Activated CD4-positive, alpha-beta T cell treated with anti-CD3 and anti-CD28 coated beads, Interleukin-2, amount 10 ng/mL, durations not matched to agents 24 days and 14 days (primary cell): ENCODE measurements around the gene TMEM38B. TPM values are rescaled to one million over a fixed set of nuclear protein-coding genes. Genes with fewer than 3 reads are reported as not detected.
A peak's percentile ranks its signal among the peaks of the same experiment; 100 is the strongest.

Experiments used
- DNase-seq: peaks from one replicate; pipeline ENCODE4 v3.0.0; 2022
- H3K27ac Mint-ChIP-seq: one replicate; pipeline ENCODE4 v1.8.0; 2022; ENCODE audit warnings: mild to moderate bottlenecking, mixed read lengths
- H3K27me3 Mint-ChIP-seq: one replicate; pipeline ENCODE4 v1.8.0; 2022; ENCODE audit warnings: mixed read lengths
- H3K36me3 Mint-ChIP-seq: one replicate; pipeline ENCODE4 v1.8.0; 2022; ENCODE audit warnings: low read depth, mild to moderate bottlenecking, mixed read lengths
- H3K4me1 Mint-ChIP-seq: one replicate; pipeline ENCODE4 v1.8.0; 2021; ENCODE audit warnings: mixed read lengths
- H3K4me3 Mint-ChIP-seq: one replicate; pipeline ENCODE4 v1.8.0; 2022; ENCODE audit warnings: mild to moderate bottlenecking, moderate library complexity, mixed read lengths
- H3K9me3 Mint-ChIP-seq: one replicate; pipeline ENCODE4 v1.8.0; 2021; ENCODE audit warnings: mixed read lengths
- intact Hi-C: fragments of 100-400 bp; cut with micrococcal nuclease; formaldehyde crosslinking; loops from one replicate; pipeline ENCODE4 v1.15.1; 2023
- total RNA-seq: library from RNA; stranded (reverse); gene quantifications from 2 replicates; pipeline ENCODE4 v1.2.3, GENCODE V29; 2022

TMEM38B gene, protein sequence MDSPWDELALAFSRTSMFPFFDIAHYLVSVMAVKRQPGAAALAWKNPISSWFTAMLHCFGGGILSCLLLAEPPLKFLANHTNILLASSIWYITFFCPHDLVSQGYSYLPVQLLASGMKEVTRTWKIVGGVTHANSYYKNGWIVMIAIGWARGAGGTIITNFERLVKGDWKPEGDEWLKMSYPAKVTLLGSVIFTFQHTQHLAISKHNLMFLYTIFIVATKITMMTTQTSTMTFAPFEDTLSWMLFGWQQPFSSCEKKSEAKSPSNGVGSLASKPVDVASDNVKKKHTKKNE
- total RNA-seq = 10.9 and 12.0 TPM in 2 replicates

DNA sequence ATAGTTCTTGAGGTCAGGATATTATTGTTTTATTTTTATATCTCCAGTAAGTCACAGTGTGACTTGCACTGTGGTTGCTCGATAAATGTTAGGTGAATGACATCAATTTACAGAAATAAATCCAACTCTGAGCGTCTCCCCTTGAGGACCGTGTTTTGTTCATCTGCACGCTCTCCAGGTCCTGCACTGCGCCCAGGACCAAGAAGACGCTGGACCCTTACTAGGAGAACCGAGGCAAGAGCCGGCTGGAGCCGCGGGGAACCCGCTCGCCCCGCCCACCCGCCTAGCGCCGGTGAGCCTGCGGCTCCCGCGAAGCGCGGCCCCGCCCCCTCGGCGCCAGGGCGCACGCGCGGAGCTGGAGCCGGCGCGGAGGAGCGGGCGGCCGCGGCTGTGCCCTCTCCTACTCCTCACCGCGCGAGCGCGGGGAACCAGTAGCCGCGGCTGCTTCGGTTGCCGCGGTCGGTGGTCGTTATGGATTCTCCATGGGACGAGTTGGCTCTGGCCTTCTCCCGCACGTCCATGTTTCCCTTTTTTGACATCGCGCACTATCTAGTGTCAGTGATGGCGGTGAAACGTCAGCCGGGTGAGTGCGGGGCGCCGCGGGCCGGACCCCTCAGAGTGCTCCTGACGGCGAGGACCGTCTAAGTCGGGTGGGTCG is at the start of gene TMEM38B:
TSS of gene TMEM38B (plus strand) at position 352 of the 658 bp plus-strand sequence. CDS start at position 472, 120 bp downstream.
- no peaks in the 10 kb centered on the region for H3K9me3 Mint-ChIP-seq
- peaks cover 26% of the 10 kb centered on the region for H3K27me3 Mint-ChIP-seq
- no peaks in the 10 kb centered on the region for H3K36me3 Mint-ChIP-seq
- H3K4me3 Mint-ChIP-seq = peak within 1 kb of the TSS; percentile 82
- intact Hi-C loops = loop anchor here (1.0 to 10.0 kb wide), 7 partner anchors 24 to 1602 kb away; partner anchors contain the start of genes FKTN, FSD1L, NIPSNAP3A and RAD23B
- peak; percentile 95 for DNase-seq
- peak within 1 kb of the TSS; percentile 63 for H3K27ac Mint-ChIP-seq
- peaks cover 16% of the 10 kb centered on the region for H3K4me1 Mint-ChIP-seq

DNA sequence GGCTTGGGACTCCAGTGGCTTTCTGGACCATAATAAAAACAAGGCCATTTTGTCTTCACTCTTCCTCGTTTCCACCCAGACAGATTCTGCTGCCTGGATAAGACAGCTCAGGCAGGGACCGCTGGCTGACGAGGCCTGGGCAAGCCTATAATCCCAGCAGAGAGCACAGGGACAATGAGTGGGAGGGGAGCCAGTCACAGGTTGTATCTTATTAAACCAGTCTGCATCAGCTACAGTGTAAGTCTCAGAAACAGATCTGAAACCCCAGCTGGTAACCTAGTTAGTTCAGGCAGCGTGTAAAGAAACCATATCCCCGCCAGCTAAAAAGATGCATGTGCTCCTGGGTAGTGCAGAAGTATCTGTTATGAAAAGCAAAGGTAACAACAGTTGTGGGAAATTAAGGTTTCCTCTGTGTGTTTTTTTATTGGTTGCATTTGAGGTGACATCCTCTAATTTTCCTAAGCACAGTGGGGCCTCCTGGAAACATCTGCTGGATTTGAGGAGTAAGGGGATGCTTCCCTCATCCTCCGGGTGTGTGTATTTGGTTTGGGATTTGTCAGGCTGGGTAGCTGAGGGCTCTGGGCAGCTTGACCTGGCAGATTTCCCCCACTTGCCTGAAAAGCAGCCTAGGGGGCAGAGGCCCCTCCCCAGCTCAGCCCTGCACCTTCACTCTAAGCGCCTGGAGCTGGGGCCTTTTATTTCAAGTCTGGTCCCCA is 47.3 kb upstream of the TMEM38B start:
- Mint-ChIP-seq H3K4me3 (no peak overlapping the region), H3K27ac (no peak overlapping the region), H3K36me3 (no peaks in the 10 kb centered on the region), H3K27me3 (no peaks in the 10 kb centered on the region), H3K9me3 (no peaks in the 10 kb centered on the region), H3K4me1 (no peaks in the 10 kb centered on the region)
- DNase-seq = peak; percentile 37
- intact Hi-C loops = no loop called here

DNA sequence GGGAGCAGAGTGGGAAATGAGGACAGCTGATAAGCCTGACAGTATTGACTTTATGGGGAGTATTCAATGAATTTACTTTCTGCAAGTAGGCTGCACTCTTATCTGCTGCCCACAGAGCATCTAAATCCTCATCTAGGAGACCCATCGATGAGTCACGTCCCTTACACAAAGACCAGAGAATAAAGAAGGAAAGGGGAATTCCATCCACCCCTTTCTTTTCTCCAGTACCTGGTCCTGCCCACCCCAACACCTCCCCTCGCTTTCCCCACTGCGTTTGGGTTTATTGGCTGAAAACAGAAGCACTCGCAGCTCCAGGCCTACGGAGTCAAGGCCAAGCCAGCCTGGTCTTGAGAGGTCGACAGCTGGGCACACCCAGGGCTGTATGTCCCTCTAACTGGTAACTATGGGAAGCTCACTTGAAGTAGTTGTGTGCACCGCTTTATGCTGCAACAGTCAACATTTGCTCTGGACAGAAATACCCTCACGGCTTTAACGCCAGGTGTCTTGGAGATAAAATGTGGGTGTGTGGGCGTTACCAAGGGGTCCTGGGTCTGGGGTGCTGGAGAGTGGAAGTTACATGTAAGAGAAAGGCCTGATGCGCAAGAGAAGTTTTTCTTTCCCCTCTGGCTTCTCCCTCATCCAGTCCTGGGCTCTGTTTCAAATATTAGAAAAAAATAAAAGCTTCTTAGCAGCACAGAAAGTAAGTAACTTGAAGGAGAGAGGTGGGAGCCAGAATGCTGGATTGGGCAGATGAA is 46.6 kb upstream of the TMEM38B start:
- no peaks in the 10 kb centered on the region for H3K36me3 Mint-ChIP-seq
- H3K9me3 Mint-ChIP-seq = no peaks in the 10 kb centered on the region
- H3K4me1 Mint-ChIP-seq = no peaks in the 10 kb centered on the region

DNA sequence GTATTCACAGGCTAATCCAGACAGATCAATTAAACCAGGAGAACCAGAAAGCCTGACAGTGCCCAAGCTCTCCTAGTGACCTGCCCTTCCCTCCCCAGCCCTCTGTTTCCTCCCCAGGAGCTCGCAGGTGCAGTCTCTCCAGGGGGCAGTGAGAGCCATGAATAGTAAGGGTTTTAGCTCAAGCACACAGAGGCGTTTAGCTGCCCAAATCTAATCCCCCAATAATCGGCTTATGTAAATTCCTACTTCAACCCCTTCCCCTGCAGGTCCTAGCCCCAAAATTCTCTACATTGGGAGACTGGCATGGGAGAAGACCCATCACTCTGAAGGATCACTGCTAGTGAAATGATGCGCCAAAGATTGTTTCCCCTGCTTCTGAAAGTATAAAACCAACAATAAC is 42.5 kb upstream of the TMEM38B start:
- Mint-ChIP-seq H3K36me3 (no peaks in the 10 kb centered on the region), H3K27ac (no peak overlapping the region)
- intact Hi-C loops = no loop called here

More for the DNA sequence above, 46.6 kb upstream of the TMEM38B start:
- intact Hi-C loops = no loop called here
- no peak overlapping the region for H3K27ac Mint-ChIP-seq
- peak; percentile 38 for DNase-seq
- no peak overlapping the region for H3K4me3 Mint-ChIP-seq
- H3K27me3 Mint-ChIP-seq = no peaks in the 10 kb centered on the region

DNA sequence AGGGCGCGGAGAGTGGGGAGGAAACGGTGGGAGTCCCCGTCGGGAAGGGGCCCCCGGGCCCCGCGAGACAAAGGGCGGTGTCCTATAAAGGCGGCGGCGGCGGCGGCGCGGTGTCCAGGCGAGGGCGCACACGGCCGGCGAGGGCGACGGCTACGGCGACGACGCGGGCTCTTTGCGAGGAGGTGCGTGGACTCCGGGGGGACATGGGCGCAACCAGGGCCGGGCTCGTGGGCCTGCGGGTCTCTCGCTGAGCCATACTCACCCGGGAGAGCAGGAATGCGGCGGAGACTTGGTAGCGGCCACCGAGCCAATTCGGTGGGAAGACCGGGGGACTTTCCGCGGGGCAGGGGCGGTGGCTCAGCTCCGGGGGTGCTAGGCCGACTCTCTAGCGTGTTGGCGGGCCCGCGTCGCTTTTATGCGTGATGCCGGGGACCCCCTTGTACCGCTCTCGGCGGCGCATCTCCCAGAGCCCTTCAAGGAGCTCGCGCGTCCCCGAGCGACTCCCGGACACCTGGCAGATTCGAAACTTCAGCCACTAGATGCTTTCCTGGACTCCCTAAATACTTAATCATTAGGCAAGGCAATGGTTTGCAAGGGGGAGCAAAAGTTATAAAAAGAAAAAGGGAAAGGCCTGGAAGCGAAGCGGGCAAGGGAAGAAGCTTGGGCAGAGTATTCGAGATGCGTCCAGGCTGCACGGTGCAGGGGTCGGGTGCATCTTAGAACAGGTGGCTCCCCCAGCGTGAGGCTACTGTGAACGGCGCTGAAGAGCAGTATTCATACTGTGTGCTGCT is 38.0 kb upstream of the TMEM38B start:
- Mint-ChIP-seq H3K4me1 (peaks cover 11% of the 10 kb centered on the region), H3K27me3 (peaks cover 34% of the 10 kb centered on the region), H3K36me3 (no peaks in the 10 kb centered on the region), H3K4me3 (peak overlapping the region; percentile 75), H3K9me3 (no peaks in the 10 kb centered on the region), H3K27ac (no peak overlapping the region)
- intact Hi-C loops = no loop called here
- peak; percentile 61 for DNase-seq

More for the DNA sequence above, 42.5 kb upstream of the TMEM38B start:
- Mint-ChIP-seq H3K9me3 (no peaks in the 10 kb centered on the region), H3K4me1 (peaks cover 8% of the 10 kb centered on the region), H3K27me3 (peaks cover 17% of the 10 kb centered on the region), H3K4me3 (no peak overlapping the region)
- DNase-seq = no peak

DNA sequence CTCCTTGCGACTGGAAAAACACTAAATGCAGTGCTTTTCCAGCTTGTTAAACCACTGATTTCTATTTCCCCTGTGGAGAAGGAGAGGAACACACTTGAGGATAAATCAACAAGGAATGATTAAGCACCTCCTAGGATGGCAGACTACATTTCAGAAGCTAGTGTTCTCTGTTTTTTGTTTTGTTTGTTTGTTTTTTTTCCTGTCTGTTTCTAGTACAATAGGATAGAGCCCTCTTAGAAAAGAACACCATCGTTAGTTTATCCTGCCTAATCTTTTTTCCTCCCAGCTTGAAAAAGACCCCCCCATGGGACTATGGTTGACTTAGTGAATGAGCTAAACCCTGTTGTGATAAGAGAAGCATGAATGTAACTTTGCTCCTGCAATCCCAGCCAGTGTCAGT is 36.0 kb upstream of the TMEM38B start:
- Mint-ChIP-seq H3K9me3 (no peaks in the 10 kb centered on the region), H3K36me3 (no peaks in the 10 kb centered on the region), H3K27ac (no peak overlapping the region), H3K4me3 (no peak overlapping the region), H3K27me3 (peaks cover 34% of the 10 kb centered on the region), H3K4me1 (peaks cover 11% of the 10 kb centered on the region)
- intact Hi-C loops = no loop called here
- DNase-seq = no peak

DNA sequence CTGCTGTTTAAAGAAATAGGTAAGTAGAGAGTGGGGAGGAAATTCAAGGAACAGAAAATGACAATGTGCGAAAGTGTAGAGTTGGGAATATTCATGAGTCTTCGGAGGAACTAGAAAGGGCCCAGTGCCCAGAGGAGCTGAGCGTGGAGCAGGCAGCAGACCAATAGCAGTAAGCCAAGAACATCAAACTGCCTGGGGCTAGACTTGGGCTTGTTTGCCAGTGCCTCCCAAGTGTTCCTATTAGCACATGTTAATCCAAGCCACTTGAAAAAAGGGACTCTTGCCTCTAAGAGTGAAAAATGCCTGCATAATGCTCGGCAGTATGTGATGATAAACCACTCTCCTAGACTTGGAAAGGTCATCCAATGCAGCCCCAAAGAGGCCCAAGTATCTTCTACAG is 33.3 kb upstream of the TMEM38B start:
- intact Hi-C loops = no loop called here
- Mint-ChIP-seq H3K27ac (no peak overlapping the region), H3K9me3 (no peaks in the 10 kb centered on the region), H3K4me1 (peaks cover 7% of the 10 kb centered on the region), H3K4me3 (no peak overlapping the region), H3K36me3 (no peaks in the 10 kb centered on the region), H3K27me3 (peaks cover 22% of the 10 kb centered on the region)
- no peak for DNase-seq

DNA sequence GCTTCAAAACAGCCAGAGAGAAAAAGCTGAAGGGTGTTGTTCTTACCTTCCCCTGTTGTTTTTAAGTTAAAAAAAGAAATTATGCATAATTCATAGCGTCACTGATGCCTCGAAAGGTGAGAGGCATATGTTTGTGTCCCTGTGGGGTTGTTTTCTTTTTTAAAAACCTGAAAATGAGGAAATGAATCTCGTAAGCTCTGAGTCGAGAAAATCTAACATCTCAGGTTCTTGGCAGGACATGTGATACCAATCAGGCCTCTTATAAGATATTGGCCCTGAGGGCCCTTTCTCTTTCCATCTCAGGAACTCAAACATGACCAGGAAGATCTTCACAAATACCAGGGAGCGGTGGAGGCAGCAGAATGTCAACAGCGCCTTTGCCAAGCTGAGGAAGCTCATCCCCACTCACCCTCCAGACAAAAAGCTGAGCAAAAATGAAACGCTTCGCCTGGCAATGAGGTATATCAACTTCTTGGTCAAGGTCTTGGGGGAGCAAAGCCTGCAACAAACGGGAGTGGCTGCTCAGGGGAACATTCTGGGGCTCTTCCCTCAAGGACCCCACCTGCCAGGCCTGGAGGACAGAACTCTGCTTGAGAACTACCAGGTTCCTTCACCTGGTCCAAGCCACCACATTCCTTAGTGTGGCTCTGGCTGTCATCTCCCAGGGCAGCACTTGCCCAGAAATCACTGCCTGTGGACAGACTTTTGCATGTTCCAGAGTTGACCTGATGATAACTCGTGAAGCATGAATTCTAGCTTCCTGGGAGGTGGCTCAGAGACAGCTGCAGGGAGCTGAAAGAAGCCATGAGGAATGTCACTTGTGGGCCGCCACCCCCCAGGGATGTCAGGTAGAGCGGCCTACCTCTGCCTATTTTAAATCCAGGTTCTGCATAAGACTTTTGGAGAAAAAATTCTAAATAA is 31.9 kb upstream of the TMEM38B start, which contains the start of gene TAL2:
TSS of gene TAL2 (plus strand) at position 274 of the 921 bp plus-strand sequence. CDS start at position 314, 40 bp downstream.
- Mint-ChIP-seq H3K27ac (no peak within 1 kb of the TSS), H3K27me3 (peaks cover 16% of the 10 kb centered on the region), H3K36me3 (no peaks in the 10 kb centered on the region), H3K4me1 (no peaks in the 10 kb centered on the region), H3K4me3 (no peak within 1 kb of the TSS), H3K9me3 (no peaks in the 10 kb centered on the region)
- intact Hi-C loops = no loop called here
- DNase-seq = no peak

DNA sequence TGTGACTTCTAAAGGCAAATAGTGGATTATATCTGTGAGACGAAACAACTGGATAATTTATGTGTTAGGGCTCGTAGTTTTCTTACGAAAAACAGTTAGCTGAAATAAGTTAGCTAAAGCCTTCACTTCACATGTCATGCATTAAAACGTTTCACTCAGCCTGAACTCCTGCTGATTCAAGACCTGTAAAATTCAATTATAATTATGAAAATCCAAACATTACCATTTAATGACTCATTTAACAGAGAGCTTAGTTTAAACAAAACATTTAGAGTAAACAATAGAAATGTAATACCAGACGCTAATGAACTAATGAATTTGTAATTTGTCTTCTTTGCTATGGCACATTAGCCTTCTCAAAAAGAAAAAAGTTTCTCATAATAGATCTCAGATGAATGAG is 30.4 kb upstream of the TMEM38B start:
- H3K27ac Mint-ChIP-seq = no peak overlapping the region
- peaks cover 11% of the 10 kb centered on the region for H3K27me3 Mint-ChIP-seq
- no peak for DNase-seq
- H3K9me3 Mint-ChIP-seq = no peaks in the 10 kb centered on the region
- H3K4me1 Mint-ChIP-seq = no peaks in the 10 kb centered on the region
- intact Hi-C loops = no loop called here
- no peaks in the 10 kb centered on the region for H3K36me3 Mint-ChIP-seq
- H3K4me3 Mint-ChIP-seq = no peak overlapping the region

DNA sequence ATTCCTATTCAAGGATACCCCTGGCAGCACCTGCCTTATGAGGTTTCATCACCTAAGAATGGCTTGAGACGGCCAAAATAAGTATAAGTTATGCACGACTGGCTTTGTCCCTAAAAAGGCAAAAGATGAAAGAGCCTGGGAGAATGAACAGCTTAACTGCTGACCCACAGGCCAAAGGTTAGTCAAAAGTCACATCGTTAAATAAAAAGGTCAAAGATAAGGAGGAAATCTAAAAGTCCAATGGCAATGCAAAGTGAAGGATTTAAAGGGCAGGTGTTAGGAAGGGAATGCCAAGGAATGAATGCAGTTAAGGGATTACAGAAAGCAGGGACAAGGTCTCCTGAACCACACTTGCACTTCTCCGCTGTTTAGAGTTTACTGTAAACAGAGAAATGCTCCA is 26.5 kb upstream of the TMEM38B start:
- Mint-ChIP-seq H3K4me3 (no peak overlapping the region), H3K27me3 (peaks cover 8% of the 10 kb centered on the region), H3K4me1 (no peaks in the 10 kb centered on the region), H3K9me3 (no peaks in the 10 kb centered on the region), H3K27ac (no peak overlapping the region), H3K36me3 (no peaks in the 10 kb centered on the region)
- DNase-seq = no peak
- intact Hi-C loops = no loop called here

DNA sequence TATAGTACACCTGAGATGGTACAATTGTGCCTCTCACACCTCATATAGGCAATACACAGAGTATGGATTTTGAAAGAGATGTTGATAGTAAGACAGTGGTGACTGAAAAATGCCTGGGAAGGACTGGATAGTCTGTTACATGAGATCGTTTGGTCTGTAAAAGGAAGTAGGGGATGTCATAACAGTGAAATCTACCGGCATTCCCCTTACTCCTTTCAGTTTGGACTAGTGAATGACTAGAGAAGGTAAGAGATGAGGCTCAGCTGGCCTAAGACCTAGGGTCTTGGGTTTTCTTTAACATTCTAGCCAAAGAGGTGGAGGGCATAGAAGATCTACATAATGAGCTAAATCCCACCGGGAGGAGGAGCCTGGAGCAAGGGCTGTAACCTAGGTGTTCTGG is 24.0 kb upstream of the TMEM38B start:
- Mint-ChIP-seq H3K4me1 (no peaks in the 10 kb centered on the region), H3K36me3 (no peaks in the 10 kb centered on the region), H3K27me3 (peaks cover 8% of the 10 kb centered on the region), H3K27ac (no peak overlapping the region), H3K4me3 (no peak overlapping the region), H3K9me3 (no peaks in the 10 kb centered on the region)
- DNase-seq = no peak
- intact Hi-C loops = no loop called here

DNA sequence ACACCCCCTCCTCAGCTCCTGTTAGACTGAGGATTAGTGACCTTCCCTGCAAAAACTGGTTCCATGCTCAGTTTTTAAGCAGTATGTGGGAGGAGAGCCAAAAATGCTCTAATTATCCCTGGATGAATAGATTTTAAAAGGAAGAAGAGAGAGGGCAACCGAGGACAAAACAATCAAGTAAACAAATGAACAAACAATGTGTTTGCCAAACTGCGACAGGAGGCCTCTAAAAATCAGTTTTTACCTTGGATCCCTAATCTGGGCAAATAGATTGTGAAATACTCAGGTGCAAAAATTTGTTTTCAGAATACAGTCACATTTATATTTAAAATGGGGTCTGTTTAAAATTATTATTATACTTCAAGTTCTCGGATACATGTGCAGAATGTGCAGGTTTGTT is 23.6 kb upstream of the TMEM38B start:
- no peaks in the 10 kb centered on the region for H3K9me3 Mint-ChIP-seq

More for the DNA sequence above, 23.6 kb upstream of the TMEM38B start:
- Mint-ChIP-seq H3K27me3 (peaks cover 8% of the 10 kb centered on the region), H3K36me3 (no peaks in the 10 kb centered on the region), H3K27ac (no peak overlapping the region), H3K4me1 (no peaks in the 10 kb centered on the region), H3K4me3 (no peak overlapping the region)
- no peak for DNase-seq
- intact Hi-C loops = no loop called here
